Activated CD4-positive, alpha-beta T cell treated with anti-CD3 and anti-CD28 coated beads for 36 hours (primary cell): ENCODE results near the gene NTHL1. TPM values are rescaled to one million over a fixed set of nuclear protein-coding genes. Genes with fewer than 3 reads are reported as not detected.
A peak's percentile ranks its signal among the peaks of the same experiment; 100 is the strongest.

Experiments used
- ATAC-seq: fragments of 200-7000 bp; cut with Tn5 transposase; one replicate; pipeline ENCODE4 v1.10.0; 2021; ENCODE audit warnings: mild to moderate bottlenecking, moderate library complexity
- CTCF ChIA-PET: fragments of 350-600 bp; sonication (Branson Sonifier 250); formaldehyde crosslinking; loops from one replicate; lab custom pipeline; 2021; ENCODE audit warnings: antibody characterized with exemption; lab: Charles Lee
- POLR2A ChIA-PET: fragments of 350-600 bp; sonication (Branson Sonifier 250); formaldehyde crosslinking; loops from one replicate; lab custom pipeline; 2021; ENCODE audit warnings: antibody characterized with exemption, inconsistent platforms; lab: Charles Lee
- DNase-seq: peaks from one replicate; pipeline ENCODE4 v3.0.0-alpha.2; 2020
- H3K27ac Mint-ChIP-seq: one replicate; pipeline ENCODE4 v1.8.0; 2021; ENCODE audit warnings: mixed read lengths
- H3K27me3 Mint-ChIP-seq: one replicate; pipeline ENCODE4 v1.8.0; 2021; ENCODE audit warnings: mixed read lengths
- H3K36me3 Mint-ChIP-seq: one replicate; pipeline ENCODE4 v1.8.0; 2021; ENCODE audit warnings: low read depth, mixed read lengths
- H3K4me1 Mint-ChIP-seq: one replicate; pipeline ENCODE4 v1.8.0; 2021; ENCODE audit warnings: mixed read lengths
- H3K4me3 Mint-ChIP-seq: one replicate; pipeline ENCODE4 v1.8.0; 2021; ENCODE audit warnings: mild to moderate bottlenecking, moderate library complexity, mixed read lengths
- H3K9me3 Mint-ChIP-seq: one replicate; pipeline ENCODE4 v1.8.0; 2021; ENCODE audit warnings: low read depth, mixed read lengths
- intact Hi-C, 2 experiments: fragments of 100-400 bp; cut with DNase I in 1 of 2; cut with micrococcal nuclease in 1 of 2; formaldehyde crosslinking; loops; one replicate each; pipeline versions ENCODE4 v1.14.2 to v1.15.1; 2022 to 2024; cut with DNase I, micrococcal nuclease
- total RNA-seq, 2 experiments: library from RNA; stranded (reverse); gene quantifications; one replicate each; pipeline ENCODE4 v1.2.3, GENCODE V29; 2021

Gene NTHL1
- total RNA-seq, 2 experiments from 2014 or later = 22.6 to 26.1 TPM

DNA sequence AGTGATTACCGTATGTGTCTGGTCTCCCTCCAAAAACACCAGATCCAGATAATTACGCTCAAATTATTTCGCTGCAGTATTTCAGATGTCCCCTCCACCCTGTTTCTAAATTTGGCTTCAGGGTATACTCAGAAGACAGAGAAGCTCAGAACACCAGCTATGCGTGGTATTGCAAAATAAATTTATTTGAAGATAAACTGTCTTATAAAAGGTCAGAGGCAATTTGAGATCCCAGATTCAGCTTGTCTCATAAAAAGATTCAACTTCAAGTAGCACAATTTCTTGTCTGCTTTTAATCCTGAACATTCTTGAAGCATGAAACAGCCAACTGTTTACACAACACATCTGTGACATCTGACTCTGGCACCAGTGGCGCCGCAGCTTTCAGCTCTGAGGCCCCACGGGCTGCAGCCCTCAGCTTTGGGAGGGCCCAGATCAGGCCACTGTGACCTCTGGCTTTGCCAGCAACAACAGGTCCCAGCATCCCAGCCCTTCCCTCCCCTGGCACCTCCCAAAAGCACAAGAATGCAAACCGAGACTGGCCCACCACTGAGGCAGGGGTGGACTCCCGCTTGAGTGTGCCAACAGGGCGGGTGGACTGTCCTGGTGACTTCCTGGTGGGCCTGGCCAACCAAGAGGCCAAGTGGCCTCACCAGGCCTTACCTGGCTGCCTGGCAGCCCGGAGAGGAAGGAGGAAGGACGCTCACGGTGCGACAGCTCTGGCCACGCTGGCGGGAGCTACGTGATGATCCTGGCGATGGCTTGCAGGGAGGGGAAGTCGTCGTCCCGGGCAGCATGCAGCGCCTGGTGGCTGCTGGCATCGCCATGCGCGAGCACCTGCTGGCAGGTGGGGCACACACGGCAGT lies 49.9 kb downstream of the NTHL1 start:
- ChIA-PET POLR2A (no interaction called here), CTCF (no interaction called here)
- H3K9me3 Mint-ChIP-seq = no peaks in the 10 kb centered on the region
- H3K27ac Mint-ChIP-seq = no peak overlapping the region
- H3K4me1 Mint-ChIP-seq = peaks cover 17% of the 10 kb centered on the region
- H3K4me3 Mint-ChIP-seq = no peak overlapping the region
- H3K36me3 Mint-ChIP-seq = peaks cover 21% of the 10 kb centered on the region
- H3K27me3 Mint-ChIP-seq = no peaks in the 10 kb centered on the region
- no peak for ATAC-seq
- no peak for DNase-seq
- intact Hi-C loops = loop anchor here in 1 of 2 experiments (10.0 kb wide), 1 partner anchor 517 kb away; the partner anchor contains the start of gene ATP6V0C

DNA sequence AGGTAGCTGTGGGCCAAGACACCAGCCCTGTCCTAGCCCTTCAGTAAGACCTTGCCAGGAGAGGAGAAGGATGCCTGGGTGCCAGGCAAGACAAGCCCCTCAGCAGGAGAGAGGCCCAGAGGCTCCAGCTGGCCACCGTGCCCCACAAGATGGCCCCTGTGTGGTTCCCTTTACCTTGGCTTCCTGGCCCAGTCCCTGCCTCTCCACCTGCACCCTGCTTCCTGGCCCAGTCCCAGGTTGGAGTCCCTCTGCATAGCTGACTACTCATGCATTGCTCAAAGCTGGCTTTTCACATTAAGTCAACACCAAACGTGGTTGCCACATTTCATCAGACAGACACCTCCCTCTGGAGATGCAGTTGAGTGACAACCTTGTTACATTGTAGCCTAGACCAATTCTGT lies 53.9 kb downstream of the NTHL1 start:
- POLR2A ChIA-PET = interaction anchor here (0.6 to 1.2 kb wide), 3 partner anchors 10 to 29 kb away, joined by 3 to 9 read pairs (median 7); partner anchors contain the start of gene RPS2
- Mint-ChIP-seq H3K27me3 (peaks cover 12% of the 10 kb centered on the region), H3K4me1 (peaks cover 27% of the 10 kb centered on the region), H3K9me3 (no peaks in the 10 kb centered on the region), H3K36me3 (peaks cover 10% of the 10 kb centered on the region), H3K4me3 (no peak overlapping the region), H3K27ac (peak overlapping the region; percentile 42)
- CTCF ChIA-PET = interaction anchor here (0.5 to 1.6 kb wide), 5 partner anchors 10 to 146 kb away, joined by 3 to 12 read pairs (median 3); partner anchors contain the start of genes NTHL1 and TSC2
- intact Hi-C loops = loop anchor here (2.0 to 10.0 kb wide), 6 partner anchors 15 to 521 kb away; partner anchors contain the start of genes ATP6V0C (in 1 of the 2), CRAMP1 (in 1 of the 2), EME2 (in 1 of the 2) and IFT140 (in 1 of the 2)
- DNase-seq (peak; percentile 75), ATAC-seq (peak; percentile 49)

GRCh38 chr16:1992704-1993317 lies 54.8 kb downstream of the NTHL1 start:
- H3K4me3 Mint-ChIP-seq = no peak overlapping the region
- H3K9me3 Mint-ChIP-seq = no peaks in the 10 kb centered on the region
- no peak overlapping the region for H3K27ac Mint-ChIP-seq

GRCh38 chr16:1991948-1992703 lies 55.5 kb downstream of the NTHL1 start:
- ATAC-seq = peak; percentile 70
- Mint-ChIP-seq H3K4me3 (peak overlapping the region; percentile 56), H3K27me3 (peaks cover 15% of the 10 kb centered on the region), H3K4me1 (peaks cover 27% of the 10 kb centered on the region), H3K27ac (no peak overlapping the region), H3K36me3 (peaks cover 3% of the 10 kb centered on the region), H3K9me3 (no peaks in the 10 kb centered on the region)
- ChIA-PET CTCF (interaction anchor here (1.2 kb wide), 1 partner anchor 163 kb away, joined by 7 read pairs; the partner anchor contains the start of gene TRAF7), POLR2A (interaction anchor here (1.5 to 2.0 kb wide), 3 partner anchors 11 to 163 kb away, joined by 4 to 13 read pairs (median 7); partner anchors contain the start of genes NOXO1, RPS2 and TRAF7)
- peak; percentile 100 for DNase-seq
- intact Hi-C loops = loop anchor here (1.0 to 10.0 kb wide), 17 partner anchors 17 to 523 kb away; partner anchors contain the start of genes RPS2 (in 2 of the 2), ATP6V0C (in 1 of the 2), CCNF (in 1 of the 2) and CRAMP1 (in 1 of the 2)

More at GRCh38 chr16:1992704-1993317, 54.8 kb downstream of the NTHL1 start:
- peaks cover 4% of the 10 kb centered on the region for H3K36me3 Mint-ChIP-seq
- POLR2A ChIA-PET = interaction anchor here (1.5 to 1.8 kb wide), 2 partner anchors 11 to 162 kb away, joined by 4 to 7 read pairs; partner anchors contain the start of genes NOXO1 and TRAF7
- intact Hi-C loops = loop anchor here (1.0 to 10.0 kb wide), 17 partner anchors 16 to 522 kb away; partner anchors contain the start of genes RPS2 (in 2 of the 2), ATP6V0C (in 1 of the 2), CCNF (in 1 of the 2) and CRAMP1 (in 1 of the 2)
- ATAC-seq (no peak), DNase-seq (peak; percentile 28)
- peaks cover 15% of the 10 kb centered on the region for H3K27me3 Mint-ChIP-seq
- CTCF ChIA-PET = interaction anchor here (1.2 to 1.6 kb wide), 3 partner anchors 11 to 162 kb away, joined by 6 to 12 read pairs (median 7); partner anchors contain the start of gene TRAF7
- peaks cover 27% of the 10 kb centered on the region for H3K4me1 Mint-ChIP-seq

DNA sequence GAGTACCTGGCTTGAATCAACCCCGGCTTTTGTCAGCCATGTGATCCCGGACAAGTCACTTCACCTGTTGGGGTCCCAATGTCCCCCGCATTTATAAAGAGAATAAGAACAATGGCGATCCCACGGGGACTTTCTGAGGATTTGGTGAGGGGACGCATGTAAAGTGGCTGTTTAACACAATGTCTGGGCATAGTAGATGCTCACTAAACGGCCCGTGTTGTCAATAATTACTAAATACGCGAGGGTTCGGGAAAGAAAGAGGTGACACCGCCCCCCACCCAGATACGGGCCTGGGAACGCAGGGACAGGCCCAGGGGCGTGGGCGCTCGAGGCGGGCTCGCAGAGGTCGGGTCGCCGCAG lies 56.1 kb downstream of the NTHL1 start:
- CTCF ChIA-PET = interaction anchor here (1.2 to 1.5 kb wide), 2 partner anchors 149 to 164 kb away, joined by 6 to 7 read pairs; partner anchors contain the start of gene TRAF7
- intact Hi-C loops = loop anchor here in 1 of 2 experiments (5.0 to 10.0 kb wide), 3 partner anchors 219 to 523 kb away; partner anchors contain the start of genes ATP6V0C, CRAMP1, EME2 and IFT140

GRCh38 chr16:1991135-1991551 lies 56.5 kb downstream of the NTHL1 start:
- peak overlapping the region; percentile 51 for H3K27ac Mint-ChIP-seq
- ATAC-seq (peak; percentile 42), DNase-seq (peak; percentile 72)
- peaks cover 15% of the 10 kb centered on the region for H3K27me3 Mint-ChIP-seq
- CTCF ChIA-PET = interaction anchor here (1.5 kb wide), 1 partner anchor 149 kb away, joined by 6 read pairs; no protein-coding TSS in a partner anchor
- intact Hi-C loops = loop anchor here in 1 of 2 experiments (5.0 to 10.0 kb wide), 3 partner anchors 219 to 524 kb away; partner anchors contain the start of genes ATP6V0C, CRAMP1, EME2 and IFT140
- H3K9me3 Mint-ChIP-seq = no peaks in the 10 kb centered on the region
- POLR2A ChIA-PET = interaction anchor here (1.5 to 2.0 kb wide), 3 partner anchors 10 to 164 kb away, joined by 4 to 13 read pairs (median 7); partner anchors contain the start of genes NOXO1, RPS2 and TRAF7
- peak overlapping the region; percentile 56 for H3K4me3 Mint-ChIP-seq
- H3K36me3 Mint-ChIP-seq = peaks cover 11% of the 10 kb centered on the region
- H3K4me1 Mint-ChIP-seq = peaks cover 21% of the 10 kb centered on the region

More for the DNA sequence above, 56.1 kb downstream of the NTHL1 start:
- Mint-ChIP-seq H3K27me3 (peaks cover 15% of the 10 kb centered on the region), H3K36me3 (peaks cover 8% of the 10 kb centered on the region), H3K27ac (peak overlapping the region; percentile 19), H3K9me3 (no peaks in the 10 kb centered on the region), H3K4me3 (peak overlapping the region; percentile 56), H3K4me1 (peaks cover 24% of the 10 kb centered on the region)
- POLR2A ChIA-PET = interaction anchor here (1.5 to 2.0 kb wide), 3 partner anchors 10 to 163 kb away, joined by 4 to 13 read pairs (median 7); partner anchors contain the start of genes NOXO1, RPS2 and TRAF7
- ATAC-seq = no peak
- DNase-seq = no peak

DNA sequence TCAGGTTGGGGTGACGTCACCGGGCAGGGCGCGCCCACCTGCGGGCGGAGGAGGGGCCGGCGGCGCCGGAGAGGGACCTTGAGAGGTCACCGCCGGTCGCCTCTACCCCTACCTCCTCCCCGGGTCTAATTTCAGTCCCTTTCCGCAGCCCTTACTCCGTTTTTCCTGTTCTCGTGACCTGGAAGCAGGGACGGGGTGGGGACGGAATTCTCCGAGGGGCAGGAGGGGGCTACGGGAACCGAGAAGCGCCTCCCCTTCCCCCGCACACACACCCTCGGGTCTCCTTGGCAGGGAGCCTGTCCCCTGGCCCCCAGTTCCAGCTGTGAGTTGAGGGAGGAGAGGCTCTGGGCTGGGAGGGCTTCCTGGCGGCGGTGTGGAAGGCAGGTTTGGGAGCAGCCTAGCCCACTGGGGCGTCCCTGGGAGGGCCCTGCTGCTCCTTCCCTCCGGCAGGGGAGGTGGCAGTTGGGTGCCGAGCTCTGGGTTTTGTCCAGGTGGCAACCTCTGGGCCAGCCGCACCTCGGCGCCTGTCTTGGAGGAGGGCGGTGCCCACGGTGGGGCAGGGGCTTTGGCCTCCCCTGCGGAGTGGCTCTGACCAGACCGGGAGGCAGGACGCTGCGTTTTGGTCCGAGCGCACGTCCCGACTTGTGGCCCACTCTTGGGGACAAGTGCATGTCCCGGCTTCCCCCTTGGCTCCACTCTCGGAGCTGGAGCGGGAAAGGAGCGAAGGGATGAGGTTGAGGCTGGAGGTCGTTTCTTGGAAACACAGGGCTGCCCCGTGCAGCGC lies 57.1 kb downstream of the NTHL1 start:
- Mint-ChIP-seq H3K9me3 (no peaks in the 10 kb centered on the region), H3K27me3 (peaks cover 15% of the 10 kb centered on the region), H3K27ac (peak overlapping the region; percentile 51), H3K4me3 (peak overlapping the region; percentile 56), H3K4me1 (peaks cover 19% of the 10 kb centered on the region), H3K36me3 (peaks cover 15% of the 10 kb centered on the region)
- intact Hi-C loops = loop anchor here in 1 of 2 experiments (5.0 to 10.0 kb wide), 3 partner anchors 218 to 524 kb away; partner anchors contain the start of genes ATP6V0C, CRAMP1, EME2 and IFT140
- DNase-seq = peak; percentile 70
- ChIA-PET CTCF (interaction anchor here (1.5 kb wide), 1 partner anchor 150 kb away, joined by 6 read pairs; no protein-coding TSS in a partner anchor), POLR2A (interaction anchor here (0.7 to 2.0 kb wide), 3 partner anchors 9 to 525 kb away, joined by 3 to 13 read pairs (median 4); partner anchors contain the start of genes NOXO1 and RPS2)
- ATAC-seq = no peak

DNA sequence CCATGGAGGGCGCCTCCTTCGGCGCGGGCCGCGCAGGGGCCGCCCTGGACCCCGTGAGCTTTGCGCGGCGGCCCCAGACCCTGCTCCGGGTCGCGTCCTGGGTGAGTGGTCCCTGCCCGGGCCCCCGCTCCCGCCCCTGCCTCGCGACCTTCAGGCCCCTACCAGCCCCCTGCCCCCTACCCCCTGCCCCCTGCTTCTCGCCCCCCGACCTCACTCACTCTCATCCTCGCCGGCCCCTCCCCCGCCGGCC lies 57.6 kb downstream of the NTHL1 start:
- intact Hi-C loops = loop anchor here in 1 of 2 experiments (5.0 to 10.0 kb wide), 3 partner anchors 218 to 525 kb away; partner anchors contain the start of genes ATP6V0C, CRAMP1, EME2 and IFT140
- Mint-ChIP-seq H3K4me1 (peaks cover 22% of the 10 kb centered on the region), H3K4me3 (no peak overlapping the region), H3K9me3 (no peaks in the 10 kb centered on the region), H3K27ac (no peak overlapping the region), H3K36me3 (peaks cover 15% of the 10 kb centered on the region), H3K27me3 (peaks cover 15% of the 10 kb centered on the region)
- DNase-seq (no peak), ATAC-seq (no peak)
- ChIA-PET CTCF (interaction anchor here (1.5 kb wide), 1 partner anchor 151 kb away, joined by 6 read pairs; no protein-coding TSS in a partner anchor), POLR2A (interaction anchor here (2.0 kb wide), 1 partner anchor 25 kb away, joined by 13 read pairs; the partner anchor contains the start of gene RPS2)
